Measurements from ENCODE around the gene BACH2. TPM values are rescaled to one million over a fixed set of nuclear protein-coding genes. Genes with fewer than 3 reads are reported as not detected.
"Not testable (repeated sequence)": the region's sequence is repeated elsewhere in the genome, so short reads cannot be mapped to it uniquely, and the experiment has no call there.

The BACH2 gene
- total and polyA plus RNA-seq, 4 experiments from 2014 or later, result 6.5 to 48.0 (median 25.8) TPM

GRCh38 chr6:90284236-90285041, 12.2 kb downstream of the BACH2 start:
- POLR2A ChIA-PET (ENCODE audit: partially characterized antibody), result interaction anchor here (0.9 to 5.6 kb wide), 16 partner anchors 11 to 332 kb away, joined by 3 to 85 read pairs (median 5); partner anchors contain the start of gene BACH2
- CTCF ChIA-PET (ENCODE audit: partially characterized antibody), result interaction anchor here (0.9 to 8.5 kb wide), 9 partner anchors 10 to 355 kb away, joined by 3 to 76 read pairs (median 16); no protein-coding TSS in a partner anchor
- Histone ChIP-seq H3K36me3 (ENCODE audit: insufficient read depth, low read length) (no peaks in the 10 kb centered on the region), H3K4me1 (ENCODE audit: insufficient read depth, low read length) (peaks cover 31% of the 10 kb centered on the region), H3K9me3 (ENCODE audit: control insufficient read depth in 1 of 2, low read length in 2 of 2) (no peaks in the 10 kb centered on the region), H3K4me3 (ENCODE audit: low read length in 2 of 2) (peak overlapping the region; percentile 32 to 58), H3K27ac (ENCODE audit: low read depth, low read length) (peak overlapping the region; percentile 46), H3K27me3 (ENCODE audit: insufficient read depth, low read length) (no peaks in the 10 kb centered on the region)
- Mint-ChIP-seq H3K27me3 (no peaks in the 10 kb centered on the region), H3K36me3 (peaks cover 5 to 18% of the 10 kb centered on the region in 2 donors), H3K4me3 (peak overlapping the region; percentile 80 to 95 (median 86)), H3K27ac (peak overlapping the region; percentile 77 to 98 (median 89)), H3K4me1 (peaks cover 46 to 80% (median 63%) of the 10 kb centered on the region in 4 donors), H3K9me3 (peaks cover 0 to 11% (median 0%) of the 10 kb centered on the region in 8 donors)
- peak; percentile 40 to 78 (median 48) for DNase-seq
- intact Hi-C loops (cut with micrococcal nuclease), result loop anchor here (1.0 kb wide), 3 partner anchors 10 to 203 kb away; partner anchors contain the start of gene BACH2

GRCh38 chr6:90282265-90282664, 14.4 kb downstream of the BACH2 start:
- DNase-seq; H3K9me3 ChIP-seq (ENCODE audit: control insufficient read depth in 1 of 2, low read length in 2 of 2); H3K27me3 ChIP-seq (ENCODE audit: insufficient read depth, low read length); H3K4me3 ChIP-seq (ENCODE audit: low read length in 2 of 2); H3K27ac ChIP-seq (ENCODE audit: low read depth, low read length); intact Hi-C loops (cut with micrococcal nuclease); H3K27me3 Mint-ChIP-seq; H3K36me3 ChIP-seq (ENCODE audit: insufficient read depth, low read length); CTCF ChIA-PET (ENCODE audit: partially characterized antibody): not testable (repeated sequence)
- Mint-ChIP-seq H3K4me3 (peak overlapping the region in 1 of 8 donors; percentile 4), H3K9me3 (peaks cover 0 to 11% (median 0%) of the 10 kb centered on the region in 8 donors), H3K27ac (peak overlapping the region; percentile 20 to 83 (median 69)), H3K36me3 (peaks cover 3 to 14% of the 10 kb centered on the region in 2 donors), H3K4me1 (peaks cover 41 to 69% (median 56%) of the 10 kb centered on the region in 4 donors)
- H3K4me1 ChIP-seq (ENCODE audit: insufficient read depth, low read length), result peaks cover 31% of the 10 kb centered on the region
- POLR2A ChIA-PET (ENCODE audit: partially characterized antibody), result interaction anchor here (5.6 kb wide), 1 partner anchor 14 kb away, joined by 79 read pairs; the partner anchor contains the start of gene BACH2

- H3K36me3 ChIP-seq (ENCODE audit: insufficient read depth, low read length), result no peaks in the 10 kb centered on the region
- peaks cover 3 to 8% of the 10 kb centered on the region in 2 donors for H3K36me3 Mint-ChIP-seq
- peaks cover 32% of the 10 kb centered on the region for H3K4me1 ChIP-seq (ENCODE audit: insufficient read depth, low read length)
- H3K4me1 Mint-ChIP-seq, result peaks cover 41 to 71% (median 57%) of the 10 kb centered on the region in 4 donors
- peak overlapping the region; percentile 19 to 93 (median 90) for H3K27ac Mint-ChIP-seq
- intact Hi-C loops (cut with micrococcal nuclease), result no loop called here
- DNase-seq, result no peak
- ChIA-PET POLR2A (ENCODE audit: partially characterized antibody) (interaction anchor here (0.8 to 1.3 kb wide), 3 partner anchors 10 to 19 kb away, joined by 3 read pairs; partner anchors contain the start of gene BACH2), CTCF (ENCODE audit: partially characterized antibody) (interaction anchor here (0.7 to 1.6 kb wide), 6 partner anchors 10 to 337 kb away, joined by 3 to 6 read pairs (median 3); no protein-coding TSS in a partner anchor)
- H3K4me3 Mint-ChIP-seq, result peak overlapping the region in 2 of 8 donors; percentile 9 to 25
- no peak overlapping the region for H3K4me3 ChIP-seq (ENCODE audit: low read length in 2 of 2)
- H3K27me3 ChIP-seq (ENCODE audit: insufficient read depth, low read length), result no peaks in the 10 kb centered on the region
- H3K9me3 Mint-ChIP-seq, result peaks cover 0 to 7% (median 0%) of the 10 kb centered on the region in 8 donors
- no peak overlapping the region for H3K27ac ChIP-seq (ENCODE audit: low read depth, low read length)
- no peaks in the 10 kb centered on the region for H3K27me3 Mint-ChIP-seq
- no peaks in the 10 kb centered on the region for H3K9me3 ChIP-seq (ENCODE audit: control insufficient read depth in 1 of 2, low read length in 2 of 2)
Observed at GRCh38 chr6:90278129-90278528, 18.5 kb downstream of the BACH2 start.

GRCh38 chr6:90277302-90278011, 19.2 kb downstream of the BACH2 start:
- CTCF ChIA-PET (ENCODE audit: partially characterized antibody), result interaction anchor here (0.7 to 1.6 kb wide), 5 partner anchors 11 to 337 kb away, joined by 3 to 6 read pairs (median 3); no protein-coding TSS in a partner anchor
- intact Hi-C loops (cut with micrococcal nuclease), result no loop called here
- H3K36me3 ChIP-seq (ENCODE audit: insufficient read depth, low read length), result no peaks in the 10 kb centered on the region
- no peaks in the 10 kb centered on the region for H3K27me3 ChIP-seq (ENCODE audit: insufficient read depth, low read length)
- Mint-ChIP-seq H3K27me3 (no peaks in the 10 kb centered on the region), H3K36me3 (peaks cover 6 to 7% of the 10 kb centered on the region in 2 donors), H3K27ac (peak overlapping the region; percentile 81 to 94 (median 90)), H3K4me3 (peak overlapping the region in 1 of 8 donors; percentile 9), H3K4me1 (peaks cover 45 to 71% (median 58%) of the 10 kb centered on the region in 4 donors), H3K9me3 (peaks cover 0 to 5% (median 0%) of the 10 kb centered on the region in 8 donors)
- no peak overlapping the region for H3K4me3 ChIP-seq (ENCODE audit: low read length in 2 of 2)
- no peaks in the 10 kb centered on the region for H3K9me3 ChIP-seq (ENCODE audit: control insufficient read depth in 1 of 2, low read length in 2 of 2)
- POLR2A ChIA-PET (ENCODE audit: partially characterized antibody), result interaction anchor here (1.2 to 1.3 kb wide), 2 partner anchors 11 to 18 kb away, joined by 3 read pairs; no protein-coding TSS in a partner anchor
- DNase-seq, result no peak
- peaks cover 39% of the 10 kb centered on the region for H3K4me1 ChIP-seq (ENCODE audit: insufficient read depth, low read length)
- H3K27ac ChIP-seq (ENCODE audit: low read depth, low read length), result no peak overlapping the region

GRCh38 chr6:90274451-90275030, 22.1 kb downstream of the BACH2 start:
- peak overlapping the region; percentile 94 to 100 (median 99) for H3K27ac Mint-ChIP-seq
- intact Hi-C loops (cut with micrococcal nuclease), result loop anchor here (1.0 to 2.0 kb wide), 8 partner anchors 11 to 334 kb away; partner anchors contain the start of gene BACH2
- peaks cover 50% of the 10 kb centered on the region for H3K4me1 ChIP-seq (ENCODE audit: insufficient read depth, low read length)
- DNase-seq, result peak; percentile 93 to 99 (median 97)
- ChIA-PET POLR2A (ENCODE audit: partially characterized antibody) (interaction anchor here (0.6 to 6.1 kb wide), 24 partner anchors 8 to 322 kb away, joined by 3 to 85 read pairs (median 4); partner anchors contain the start of gene BACH2), CTCF (ENCODE audit: partially characterized antibody) (interaction anchor here (0.7 to 2.7 kb wide), 16 partner anchors 10 to 334 kb away, joined by 3 to 16 read pairs (median 4); no protein-coding TSS in a partner anchor)
- no peaks in the 10 kb centered on the region for H3K36me3 ChIP-seq (ENCODE audit: insufficient read depth, low read length)
- H3K36me3 Mint-ChIP-seq, result peaks cover 13 to 18% of the 10 kb centered on the region in 2 donors
- H3K4me3 Mint-ChIP-seq, result peak overlapping the region; percentile 60 to 89 (median 79)
- no peaks in the 10 kb centered on the region for H3K9me3 ChIP-seq (ENCODE audit: control insufficient read depth in 1 of 2, low read length in 2 of 2)
- no peaks in the 10 kb centered on the region for H3K27me3 ChIP-seq (ENCODE audit: insufficient read depth, low read length)
- no peaks in the 10 kb centered on the region for H3K27me3 Mint-ChIP-seq
- peak overlapping the region; percentile 82 for H3K27ac ChIP-seq (ENCODE audit: low read depth, low read length)
- peak overlapping the region in 1 of 2 donors; percentile 21 for H3K4me3 ChIP-seq (ENCODE audit: low read length in 2 of 2)
- no peaks in the 10 kb centered on the region for H3K9me3 Mint-ChIP-seq
- peaks cover 51 to 80% (median 67%) of the 10 kb centered on the region in 4 donors for H3K4me1 Mint-ChIP-seq

- H3K4me3 ChIP-seq (ENCODE audit: low read length in 2 of 2), result no peak overlapping the region
- H3K27ac Mint-ChIP-seq, result peak overlapping the region; percentile 94 to 100 (median 99)
- peak overlapping the region in 7 of 8 donors; percentile 60 to 89 (median 78) for H3K4me3 Mint-ChIP-seq
Observed at GRCh38 chr6:90273863-90274262, 22.8 kb downstream of the BACH2 start.

More at GRCh38 chr6:90273863-90274262, 22.8 kb downstream of the BACH2 start:
- intact Hi-C loops (cut with micrococcal nuclease), result loop anchor here (1.0 to 2.0 kb wide), 8 partner anchors 11 to 333 kb away; partner anchors contain the start of gene BACH2
- Histone ChIP-seq H3K27ac (ENCODE audit: low read depth, low read length) (peak overlapping the region; percentile 82), H3K4me1 (ENCODE audit: insufficient read depth, low read length) (peaks cover 56% of the 10 kb centered on the region), H3K27me3 (ENCODE audit: insufficient read depth, low read length) (no peaks in the 10 kb centered on the region), H3K36me3 (ENCODE audit: insufficient read depth, low read length) (no peaks in the 10 kb centered on the region), H3K9me3 (ENCODE audit: control insufficient read depth in 1 of 2, low read length in 2 of 2) (no peaks in the 10 kb centered on the region)
- peaks cover 13 to 19% of the 10 kb centered on the region in 2 donors for H3K36me3 Mint-ChIP-seq
- H3K4me1 Mint-ChIP-seq, result peaks cover 51 to 86% (median 71%) of the 10 kb centered on the region in 4 donors
- H3K27me3 Mint-ChIP-seq, result no peaks in the 10 kb centered on the region
- ChIA-PET POLR2A (ENCODE audit: partially characterized antibody) (interaction anchor here (0.5 to 6.1 kb wide), 23 partner anchors 10 to 321 kb away, joined by 3 to 85 read pairs (median 4); partner anchors contain the start of gene BACH2), CTCF (ENCODE audit: partially characterized antibody) (interaction anchor here (0.7 to 2.7 kb wide), 17 partner anchors 10 to 333 kb away, joined by 3 to 16 read pairs (median 4); no protein-coding TSS in a partner anchor)
- no peaks in the 10 kb centered on the region for H3K9me3 Mint-ChIP-seq
- no peak for DNase-seq
